ENCODE data around the gene BSN. TPM values are rescaled to one million over a fixed set of nuclear protein-coding genes. Genes with fewer than 3 reads are reported as not detected.

The BSN gene
- total RNA-seq, 1 donor from 2014 or later, result 0.46 TPM

DNA sequence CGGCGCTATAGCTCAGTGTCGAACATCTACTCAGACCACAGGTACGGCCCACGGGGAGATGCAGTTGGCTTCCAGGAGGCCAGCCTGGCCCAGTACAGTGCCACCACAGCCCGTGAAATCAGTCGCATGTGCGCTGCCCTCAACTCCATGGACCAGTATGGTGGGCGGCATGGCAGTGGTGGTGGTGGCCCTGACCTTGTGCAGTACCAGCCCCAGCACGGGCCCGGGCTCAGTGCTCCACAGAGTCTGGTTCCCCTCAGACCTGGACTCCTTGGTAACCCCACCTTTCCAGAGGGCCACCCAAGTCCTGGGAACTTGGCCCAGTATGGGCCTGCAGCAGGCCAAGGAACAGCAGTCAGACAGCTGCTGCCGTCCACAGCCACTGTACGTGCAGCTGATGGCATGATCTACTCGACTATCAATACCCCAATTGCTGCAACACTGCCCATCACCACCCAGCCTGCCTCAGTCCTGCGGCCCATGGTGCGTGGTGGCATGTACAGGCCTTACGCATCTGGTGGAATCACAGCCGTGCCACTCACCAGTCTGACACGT, 101.5 kb downstream of the BSN start:
- TF ChIP-seq, protein P1, sequence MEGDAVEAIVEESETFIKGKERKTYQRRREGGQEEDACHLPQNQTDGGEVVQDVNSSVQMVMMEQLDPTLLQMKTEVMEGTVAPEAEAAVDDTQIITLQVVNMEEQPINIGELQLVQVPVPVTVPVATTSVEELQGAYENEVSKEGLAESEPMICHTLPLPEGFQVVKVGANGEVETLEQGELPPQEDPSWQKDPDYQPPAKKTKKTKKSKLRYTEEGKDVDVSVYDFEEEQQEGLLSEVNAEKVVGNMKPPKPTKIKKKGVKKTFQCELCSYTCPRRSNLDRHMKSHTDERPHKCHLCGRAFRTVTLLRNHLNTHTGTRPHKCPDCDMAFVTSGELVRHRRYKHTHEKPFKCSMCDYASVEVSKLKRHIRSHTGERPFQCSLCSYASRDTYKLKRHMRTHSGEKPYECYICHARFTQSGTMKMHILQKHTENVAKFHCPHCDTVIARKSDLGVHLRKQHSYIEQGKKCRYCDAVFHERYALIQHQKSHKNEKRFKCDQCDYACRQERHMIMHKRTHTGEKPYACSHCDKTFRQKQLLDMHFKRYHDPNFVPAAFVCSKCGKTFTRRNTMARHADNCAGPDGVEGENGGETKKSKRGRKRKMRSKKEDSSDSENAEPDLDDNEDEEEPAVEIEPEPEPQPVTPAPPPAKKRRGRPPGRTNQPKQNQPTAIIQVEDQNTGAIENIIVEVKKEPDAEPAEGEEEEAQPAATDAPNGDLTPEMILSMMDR (conservative IDR thresholded peaks at IDR 0.05; ENCODE audit: low read depth, low read length), result no peak
- DNase-seq (ENCODE audit: low read depth), result no peak

DNA sequence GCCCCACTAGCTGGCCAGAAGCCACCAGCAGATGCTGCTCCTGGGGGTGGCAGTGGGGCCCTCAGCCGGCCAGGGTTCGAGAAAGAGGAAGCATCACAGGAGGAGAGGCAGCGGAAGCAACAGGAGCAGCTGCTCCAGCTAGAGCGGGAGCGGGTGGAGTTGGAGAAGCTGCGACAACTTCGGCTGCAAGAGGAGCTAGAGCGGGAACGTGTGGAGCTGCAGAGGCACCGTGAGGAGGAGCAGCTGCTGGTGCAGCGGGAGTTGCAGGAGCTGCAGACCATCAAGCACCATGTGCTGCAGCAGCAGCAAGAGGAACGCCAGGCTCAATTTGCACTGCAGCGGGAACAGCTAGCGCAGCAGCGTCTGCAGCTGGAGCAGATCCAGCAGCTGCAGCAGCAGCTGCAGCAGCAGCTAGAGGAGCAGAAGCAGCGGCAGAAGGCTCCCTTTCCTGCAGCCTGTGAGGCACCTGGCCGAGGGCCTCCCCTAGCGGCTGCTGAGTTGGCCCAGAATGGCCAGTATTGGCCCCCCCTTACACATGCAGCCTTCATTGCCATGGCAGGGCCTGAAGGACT, 102.3 kb downstream of the BSN start:
- DNase-seq (ENCODE audit: low read depth), result no peak
- no peak overlapping the region for H3K4me3 ChIP-seq (ENCODE audit: low read depth, low read length)
- TF ChIP-seq, protein P1 (conservative IDR thresholded peaks at IDR 0.05; ENCODE audit: low read depth, low read length), result no peak

More for the DNA sequence above, 101.5 kb downstream of the BSN start:
- no peak overlapping the region for H3K4me3 ChIP-seq (ENCODE audit: low read depth, low read length)

DNA sequence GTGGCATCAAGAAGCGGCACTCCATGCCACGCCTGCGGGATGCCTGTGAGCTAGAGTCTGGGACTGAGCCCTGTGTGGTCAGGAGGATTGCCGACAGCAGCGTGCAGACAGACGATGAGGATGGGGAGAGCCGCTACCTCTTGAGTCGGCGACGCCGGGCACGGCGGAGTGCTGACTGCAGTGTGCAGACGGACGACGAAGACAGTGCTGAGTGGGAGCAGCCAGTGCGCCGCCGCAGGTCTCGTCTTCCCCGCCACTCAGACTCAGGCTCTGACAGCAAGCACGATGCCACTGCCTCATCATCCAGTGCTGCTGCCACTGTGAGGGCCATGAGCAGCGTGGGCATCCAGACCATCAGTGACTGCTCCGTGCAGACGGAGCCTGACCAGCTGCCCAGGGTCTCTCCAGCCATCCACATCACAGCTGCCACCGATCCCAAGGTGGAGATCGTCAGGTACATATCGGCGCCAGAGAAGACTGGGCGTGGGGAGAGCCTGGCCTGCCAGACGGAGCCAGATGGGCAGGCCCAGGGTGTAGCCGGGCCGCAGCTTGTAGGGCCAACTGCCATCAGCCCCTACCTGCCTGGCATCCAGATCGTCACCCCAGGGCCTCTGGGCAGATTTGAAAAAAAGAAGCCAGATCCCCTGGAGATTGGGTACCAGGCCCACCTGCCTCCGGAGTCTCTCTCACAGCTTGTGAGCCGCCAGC, 103.1 kb downstream of the BSN start:
- DNase-seq (ENCODE audit: low read depth), result no peak
- no peak overlapping the region for H3K4me3 ChIP-seq (ENCODE audit: low read depth, low read length)
- TF ChIP-seq, protein P1 (conservative IDR thresholded peaks at IDR 0.05; ENCODE audit: low read depth, low read length), result no peak

DNA sequence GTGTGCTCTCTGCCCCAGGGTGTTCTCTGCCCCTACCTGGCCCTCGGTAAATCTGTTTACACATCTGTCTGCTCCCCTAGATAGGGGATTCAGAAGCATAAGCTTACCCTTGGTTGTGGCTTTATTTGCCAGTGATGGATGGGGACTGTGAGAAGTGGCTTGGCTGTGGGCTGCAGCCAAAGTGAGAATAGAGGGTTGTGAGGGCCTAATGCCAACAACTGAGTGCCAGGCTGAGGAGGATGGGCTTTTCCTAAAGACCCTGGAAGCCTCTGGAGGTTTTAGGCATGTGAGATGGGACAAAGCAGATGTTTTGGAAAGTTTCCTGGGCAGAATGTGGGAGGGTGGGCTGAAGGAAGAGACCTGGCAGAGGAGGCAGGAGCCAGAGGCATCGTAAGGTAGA, 104.4 kb downstream of the BSN start:
- no peak overlapping the region for H3K4me3 ChIP-seq (ENCODE audit: low read depth, low read length)
- no peak for DNase-seq (ENCODE audit: low read depth)
- TF ChIP-seq, protein P1 (conservative IDR thresholded peaks at IDR 0.05; ENCODE audit: low read depth, low read length), result no peak

DNA sequence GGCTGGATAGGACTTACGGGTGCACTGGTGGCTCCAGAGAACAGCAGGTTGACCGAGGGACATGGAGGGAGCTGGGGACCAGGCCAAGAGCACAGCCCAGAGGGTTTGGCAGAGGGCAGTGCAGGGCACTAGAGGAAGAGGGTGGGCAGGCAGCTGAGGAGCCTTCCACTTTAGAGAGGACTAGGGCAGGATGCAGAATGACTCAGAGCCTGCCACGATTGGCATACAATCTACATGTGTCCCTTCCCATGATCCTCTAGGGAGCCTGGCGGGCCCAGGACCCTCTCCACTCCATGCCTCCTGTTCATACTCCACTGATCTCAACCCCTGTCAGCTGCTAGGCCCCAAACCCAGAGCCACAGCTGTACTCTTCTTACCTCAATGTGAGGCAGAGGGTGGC, 105.5 kb downstream of the BSN start:
- DNase-seq (ENCODE audit: low read depth), result no peak
- TF ChIP-seq, protein P1 (conservative IDR thresholded peaks at IDR 0.05; ENCODE audit: low read depth, low read length), result no peak

DNA sequence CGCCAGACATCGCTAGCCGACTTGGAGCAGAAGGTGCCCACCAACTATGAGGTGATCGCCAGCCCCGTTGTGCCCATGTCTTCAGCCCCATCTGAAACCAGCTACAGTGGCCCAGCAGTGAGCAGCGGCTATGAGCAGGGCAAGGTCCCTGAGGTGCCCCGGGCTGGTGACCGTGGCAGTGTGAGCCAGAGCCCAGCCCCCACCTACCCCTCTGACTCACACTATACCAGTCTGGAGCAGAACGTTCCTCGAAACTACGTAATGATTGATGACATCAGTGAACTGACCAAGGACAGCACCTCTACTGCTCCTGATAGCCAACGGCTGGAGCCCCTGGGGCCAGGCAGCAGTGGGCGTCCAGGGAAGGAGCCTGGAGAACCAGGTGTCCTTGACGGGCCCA, 107.0 kb downstream of the BSN start:
- DNase-seq (ENCODE audit: low read depth), result no peak
- no peak overlapping the region for H3K4me3 ChIP-seq (ENCODE audit: low read depth, low read length)
- TF ChIP-seq, protein P1 (conservative IDR thresholded peaks at IDR 0.05; ENCODE audit: low read depth, low read length), result no peak

More for the DNA sequence above, 105.5 kb downstream of the BSN start:
- H3K4me3 ChIP-seq (ENCODE audit: low read depth, low read length), result no peak overlapping the region

All from epithelial cell of proximal tubule (primary cell).